Osteocyte (in vitro differentiated cells): ENCODE measurements around the gene GBGT1. TPM values are rescaled to one million over a fixed set of nuclear protein-coding genes. Genes with fewer than 3 reads are reported as not detected.

Experiments
- DNase-seq: peaks from one replicate; pipeline ENCODE4 v3.0.0; 2021; ENCODE audit warnings: mixed read lengths; ENCODE audit not compliant: unreplicated experiment; ENCODE audit errors: extremely low spot score
- H3K27ac Mint-ChIP-seq: one replicate; pipeline ENCODE4 v1.8.0; 2021; ENCODE audit warnings: mild to moderate bottlenecking, mixed read lengths; ENCODE audit not compliant: unreplicated experiment
- H3K27me3 Mint-ChIP-seq: one replicate; pipeline ENCODE4 v1.8.0; 2021; ENCODE audit warnings: mixed read lengths; ENCODE audit not compliant: unreplicated experiment
- H3K36me3 Mint-ChIP-seq: one replicate; pipeline ENCODE4 v1.8.0; 2021; ENCODE audit warnings: mixed read lengths; ENCODE audit not compliant: unreplicated experiment
- H3K4me1 Mint-ChIP-seq: one replicate; pipeline ENCODE4 v1.8.0; 2021; ENCODE audit warnings: mixed read lengths; ENCODE audit not compliant: unreplicated experiment
- H3K4me3 Mint-ChIP-seq: one replicate; pipeline ENCODE4 v1.8.0; 2021; ENCODE audit warnings: mild to moderate bottlenecking, moderate library complexity, mixed read lengths; ENCODE audit not compliant: unreplicated experiment
- H3K9me3 Mint-ChIP-seq: one replicate; pipeline ENCODE4 v1.8.0; 2021; ENCODE audit warnings: mixed read lengths; ENCODE audit not compliant: unreplicated experiment
- CTCF ChIP-seq: fragments of 200-600 bp; sonication (generic); IDR thresholded peaks from 2 replicates; pipeline ENCODE4 v1.5.0; 2021; ENCODE audit warnings: antibody characterized with exemption, mild to moderate bottlenecking, moderate library complexity
- total RNA-seq: library from RNA; stranded (reverse); gene quantifications from 2 replicates; pipeline ENCODE4 v1.2.1, GENCODE V29; 2021

The GBGT1 gene
- total RNA-seq, 1 donor from 2014 or later: 4.1 TPM

DNA sequence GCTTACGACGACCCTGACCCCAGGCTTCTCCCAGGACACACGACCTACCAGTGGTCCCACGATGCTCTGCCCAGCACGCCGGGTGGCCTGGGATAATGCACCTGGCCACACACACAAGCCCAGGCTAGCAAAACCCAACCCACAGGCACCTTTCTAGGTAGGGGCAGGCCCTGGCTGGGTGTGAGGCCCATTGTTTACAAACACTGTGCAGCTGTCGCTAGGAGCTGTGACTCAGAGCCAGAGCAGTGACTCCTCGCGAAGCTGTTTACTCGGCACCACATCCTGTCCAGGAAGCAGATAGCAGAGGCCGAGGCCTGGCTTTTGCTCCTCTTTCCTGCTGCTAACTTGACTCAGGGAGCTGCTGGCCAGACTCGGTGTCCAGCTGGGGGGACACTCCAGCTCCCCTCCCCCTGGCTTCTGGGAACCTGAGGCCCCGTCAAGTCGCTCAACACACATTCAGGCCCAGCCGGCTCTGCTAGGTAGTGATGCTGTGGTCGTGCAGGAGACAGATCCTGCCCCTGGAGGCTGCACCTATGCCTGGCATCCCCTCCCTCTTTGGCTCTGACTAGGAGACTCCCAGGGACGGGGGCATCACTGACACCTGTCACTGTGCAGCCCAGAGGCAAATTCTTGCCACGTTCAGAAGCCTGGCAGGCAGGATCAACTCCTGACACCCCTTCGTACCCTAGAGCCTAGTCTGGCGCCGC, 29.9 kb downstream of the GBGT1 start:
- Mint-ChIP-seq H3K4me1 (peaks cover 38% of the 10 kb centered on the region), H3K27me3 (no peaks in the 10 kb centered on the region), H3K36me3 (peaks cover 2% of the 10 kb centered on the region), H3K27ac (peak overlapping the region; percentile 94), H3K4me3 (no peak overlapping the region), H3K9me3 (no peaks in the 10 kb centered on the region)
- DNase-seq: no peak
- no peak for TF ChIP-seq CTCF

DNA sequence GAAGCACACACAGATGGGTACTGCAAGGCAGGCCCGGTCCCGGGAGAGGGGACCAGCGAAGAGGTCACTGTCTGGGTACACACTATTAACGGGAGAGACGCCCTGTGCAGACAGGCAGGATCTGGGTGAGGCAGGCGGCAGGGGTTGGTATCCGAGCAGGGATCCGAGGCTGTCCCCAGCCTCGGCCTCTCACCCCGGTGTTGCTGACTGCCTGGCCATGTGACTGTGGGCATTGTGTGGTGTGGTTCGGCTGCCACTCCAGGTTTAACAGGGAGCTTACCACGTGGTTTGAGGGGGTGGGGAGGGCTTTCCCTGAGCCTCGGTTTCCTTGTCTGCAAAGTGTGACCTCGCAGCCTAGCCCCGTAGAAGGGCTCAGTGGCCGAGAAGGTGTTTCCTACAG, 31.5 kb downstream of the GBGT1 start:
- H3K4me3 Mint-ChIP-seq: no peak overlapping the region
- peaks cover 7% of the 10 kb centered on the region for H3K36me3 Mint-ChIP-seq
- peaks cover 40% of the 10 kb centered on the region for H3K4me1 Mint-ChIP-seq
- no peak for DNase-seq
- no peak overlapping the region for H3K27ac Mint-ChIP-seq
- no peaks in the 10 kb centered on the region for H3K27me3 Mint-ChIP-seq
- no peak for TF ChIP-seq CTCF
- H3K9me3 Mint-ChIP-seq: no peaks in the 10 kb centered on the region

- H3K27ac Mint-ChIP-seq: no peak overlapping the region
These were observed 32.2 kb downstream of the GBGT1 start for GRCh38 chr9:133131506-133131905.

GRCh38 chr9:133130685-133131244, 32.9 kb downstream of the GBGT1 start:
- H3K9me3 Mint-ChIP-seq: no peaks in the 10 kb centered on the region
- H3K27me3 Mint-ChIP-seq: no peaks in the 10 kb centered on the region
- H3K4me1 Mint-ChIP-seq: peaks cover 49% of the 10 kb centered on the region
- no peak overlapping the region for H3K4me3 Mint-ChIP-seq
- no peak for DNase-seq
- H3K27ac Mint-ChIP-seq: no peak overlapping the region
- H3K36me3 Mint-ChIP-seq: peaks cover 5% of the 10 kb centered on the region
- no peak for TF ChIP-seq CTCF

More at GRCh38 chr9:133131506-133131905, 32.2 kb downstream of the GBGT1 start:
- no peak for DNase-seq
- peaks cover 7% of the 10 kb centered on the region for H3K36me3 Mint-ChIP-seq
- no peak for TF ChIP-seq CTCF
- H3K27me3 Mint-ChIP-seq: no peaks in the 10 kb centered on the region
- peaks cover 45% of the 10 kb centered on the region for H3K4me1 Mint-ChIP-seq
- no peaks in the 10 kb centered on the region for H3K9me3 Mint-ChIP-seq
- H3K4me3 Mint-ChIP-seq: no peak overlapping the region

DNA sequence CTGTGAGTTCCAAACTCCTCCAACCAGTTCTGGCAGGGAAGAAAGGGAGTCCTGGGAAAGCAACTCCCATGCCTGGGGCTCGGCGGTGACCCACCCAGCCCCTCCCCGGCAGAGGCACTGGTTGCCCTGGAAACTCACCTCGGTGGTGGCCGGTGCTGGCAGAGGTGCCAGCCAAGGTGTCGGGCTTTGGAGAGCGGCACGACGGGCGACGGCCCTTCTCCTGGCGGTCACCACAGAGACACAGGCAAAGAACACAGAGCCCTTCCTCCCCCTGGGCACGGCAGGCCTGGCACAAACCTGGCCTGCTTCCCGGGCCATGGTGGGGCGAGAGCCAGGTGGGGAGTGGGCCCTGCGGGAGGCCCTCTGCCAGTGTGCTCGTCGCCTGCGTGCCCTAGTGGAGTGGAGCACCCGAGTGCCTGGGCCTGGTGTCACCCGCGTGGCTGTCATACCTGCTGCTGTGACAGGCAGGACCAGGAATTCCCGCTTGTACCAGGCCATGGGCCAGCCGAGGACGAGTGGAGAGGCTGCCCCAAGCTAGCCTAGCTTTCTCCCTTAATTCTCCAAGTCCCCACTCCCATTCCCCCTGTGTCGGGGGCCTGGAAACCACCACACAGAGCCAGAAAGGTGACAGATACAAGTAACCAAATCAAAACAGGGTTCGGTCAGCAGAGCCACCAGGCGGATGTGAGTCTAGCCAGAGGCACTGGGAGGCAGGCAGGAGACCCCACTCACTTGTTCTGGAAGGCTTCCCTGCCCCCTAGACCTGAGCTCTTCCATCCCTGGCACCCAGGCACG, 34.5 kb downstream of the GBGT1 start:
- H3K4me3 Mint-ChIP-seq: no peak overlapping the region
- H3K4me1 Mint-ChIP-seq: peaks cover 49% of the 10 kb centered on the region
- peaks cover 5% of the 10 kb centered on the region for H3K36me3 Mint-ChIP-seq
- no peak for DNase-seq
- TF ChIP-seq CTCF: no peak
- no peaks in the 10 kb centered on the region for H3K9me3 Mint-ChIP-seq
- H3K27ac Mint-ChIP-seq: no peak overlapping the region
- H3K27me3 Mint-ChIP-seq: no peaks in the 10 kb centered on the region
